GM21528 (cell line): Measurements from ENCODE around the gene PAQR9.
A peak's percentile ranks its signal among the peaks of the same experiment; 100 is the strongest.
"Not testable (repeated sequence)": the region's sequence is repeated elsewhere in the genome, so short reads cannot be mapped to it uniquely, and the experiment has no call there.

ENCODE experiments used
- ATAC-seq: cut with Tn5 transposase; IDR thresholded peaks from one replicate; pipeline ENCODE4 v1.9.1; 2021; ENCODE audit warnings: mild to moderate bottlenecking, moderate library complexity; ENCODE audit not compliant: unreplicated experiment, low FRiP score

PAQR9 gene, protein sequence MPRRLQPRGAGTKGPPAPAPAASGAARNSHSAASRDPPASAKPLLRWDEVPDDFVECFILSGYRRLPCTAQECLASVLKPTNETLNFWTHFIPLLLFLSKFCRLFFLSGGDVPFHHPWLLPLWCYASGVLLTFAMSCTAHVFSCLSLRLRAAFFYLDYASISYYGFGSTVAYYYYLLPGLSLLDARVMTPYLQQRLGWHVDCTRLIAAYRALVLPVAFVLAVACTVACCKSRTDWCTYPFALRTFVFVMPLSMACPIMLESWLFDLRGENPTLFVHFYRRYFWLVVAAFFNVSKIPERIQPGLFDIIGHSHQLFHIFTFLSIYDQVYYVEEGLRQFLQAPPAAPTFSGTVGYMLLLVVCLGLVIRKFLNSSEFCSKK

DNA sequence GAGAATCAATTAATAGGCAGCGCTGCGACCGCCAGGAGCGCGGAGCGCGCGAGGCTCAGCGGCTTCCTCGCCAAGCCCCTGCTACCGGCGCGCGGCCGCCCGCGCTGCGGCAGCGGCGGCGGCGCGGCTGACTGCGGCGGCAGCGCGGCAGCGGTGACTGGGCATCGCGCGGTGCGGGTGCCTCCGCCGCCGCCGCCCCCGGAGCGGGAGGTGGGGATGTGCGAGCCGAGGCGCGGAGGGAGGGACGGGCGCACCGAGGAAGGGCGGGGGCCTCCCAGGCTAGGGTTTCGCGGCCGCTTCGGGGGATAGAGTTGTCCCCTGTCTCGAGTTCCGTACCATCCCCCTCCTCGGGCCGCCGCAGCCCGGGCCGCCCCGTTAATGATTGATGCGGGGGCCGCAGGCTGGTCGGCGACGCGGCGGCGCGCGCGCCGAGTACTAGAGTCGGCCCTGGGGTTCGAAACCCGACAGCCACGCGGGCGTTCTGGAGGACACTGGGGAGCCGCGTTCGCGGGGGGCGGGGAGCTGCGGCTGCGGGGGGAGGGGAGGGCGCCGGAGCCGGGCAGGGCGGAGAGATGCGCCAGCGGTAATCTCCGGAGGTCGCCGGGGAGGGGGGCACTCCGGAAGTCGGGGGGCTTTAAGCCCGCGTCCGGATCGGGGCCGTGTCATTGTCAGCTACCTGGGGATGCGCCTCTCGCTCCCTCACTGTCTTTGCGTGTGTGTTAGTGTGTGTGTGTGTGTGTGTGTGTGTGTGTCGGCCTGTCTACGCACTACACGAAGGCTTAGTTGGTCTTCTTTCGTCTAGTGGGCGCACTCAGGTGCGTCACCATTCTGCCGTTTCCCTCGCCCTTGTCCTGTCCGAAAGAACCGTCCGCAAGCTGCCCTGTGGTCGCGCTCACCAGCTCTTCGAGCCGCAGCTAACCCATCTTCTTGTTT is at the start of gene PAQR9:
Gene PAQR9, minus strand, starts transcription at position 159 of the 933 bp plus-strand sequence. CDS start 338 bp downstream, outside the sequence.
- ATAC-seq: no peak

DNA sequence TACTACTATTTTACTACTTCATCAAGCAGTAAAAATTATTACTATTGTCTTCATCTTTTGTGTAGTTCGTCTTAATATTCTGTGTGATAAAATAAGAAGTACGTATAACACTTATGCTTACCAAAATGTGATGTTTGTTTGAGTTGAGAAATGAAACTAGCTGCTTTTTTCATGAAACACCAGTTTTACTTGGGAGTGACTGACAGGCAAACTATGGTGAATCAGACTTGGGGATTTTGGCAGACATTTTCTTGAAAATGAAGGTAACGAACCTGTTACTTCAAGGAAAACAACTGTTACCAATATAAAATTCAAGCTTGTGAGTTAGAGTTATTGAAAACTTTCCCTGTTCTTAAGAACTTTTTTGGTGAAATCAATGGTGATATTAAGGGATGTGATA is 48.2 kb upstream of the PAQR9 start:
- ATAC-seq: no peak

DNA sequence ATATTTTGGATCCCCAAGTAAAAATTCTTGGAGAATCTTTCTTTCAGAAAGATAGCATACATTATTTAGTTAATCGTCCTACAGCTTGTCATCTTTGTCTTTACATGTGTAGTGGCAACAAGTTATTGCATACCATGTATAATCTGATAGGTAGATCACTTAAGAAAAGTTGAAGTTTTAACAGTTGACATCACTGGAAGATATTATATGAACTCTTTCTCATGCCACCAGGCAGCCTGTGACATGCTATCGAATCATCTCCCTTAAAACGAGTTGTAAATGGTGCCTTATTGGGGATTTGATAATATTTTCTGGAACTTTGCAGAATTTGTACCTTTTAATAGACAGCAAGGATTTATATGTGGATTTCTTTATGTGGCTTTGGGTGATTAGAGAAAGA is 46.5 kb upstream of the PAQR9 start:
- no peak for ATAC-seq

DNA sequence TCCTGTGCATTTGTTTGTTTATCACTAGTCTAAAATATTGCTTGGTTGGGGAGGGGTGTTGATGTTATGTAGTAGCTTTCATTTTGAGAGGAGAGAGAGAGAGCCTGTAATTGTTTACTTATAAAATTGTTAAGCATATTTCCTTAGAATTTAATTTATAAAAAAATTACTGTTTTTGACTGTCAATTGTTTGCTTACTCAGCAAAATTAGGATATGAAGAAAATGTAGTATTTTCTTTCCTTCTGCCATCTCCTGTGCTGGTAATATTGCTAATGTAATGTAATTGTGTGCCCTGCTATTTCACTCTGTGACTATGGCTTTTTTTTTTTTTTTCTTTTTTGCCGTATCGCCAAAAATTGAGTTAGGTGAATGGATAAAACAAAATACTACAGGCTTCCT is 41.3 kb upstream of the PAQR9 start:
- no peak for ATAC-seq

DNA sequence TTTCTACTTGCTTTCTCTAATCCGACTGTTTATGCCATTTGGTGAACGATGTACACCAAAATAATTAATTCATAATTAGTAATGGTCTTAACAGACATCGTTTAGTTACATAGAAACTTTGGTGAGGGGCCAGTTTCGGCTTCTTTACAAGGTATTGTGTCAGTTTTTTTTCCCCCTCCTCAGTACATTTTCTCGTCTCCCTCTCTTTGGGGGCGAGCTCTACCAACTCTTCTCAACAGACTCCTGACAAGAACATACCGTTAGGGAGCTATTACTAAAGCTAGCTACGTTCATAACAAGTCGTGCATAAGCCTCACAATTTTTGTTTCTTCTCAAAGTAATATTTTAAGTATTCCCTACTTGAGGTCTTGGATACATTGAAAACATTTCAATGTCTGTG is 39.3 kb upstream of the PAQR9 start:
- no peak for ATAC-seq

DNA sequence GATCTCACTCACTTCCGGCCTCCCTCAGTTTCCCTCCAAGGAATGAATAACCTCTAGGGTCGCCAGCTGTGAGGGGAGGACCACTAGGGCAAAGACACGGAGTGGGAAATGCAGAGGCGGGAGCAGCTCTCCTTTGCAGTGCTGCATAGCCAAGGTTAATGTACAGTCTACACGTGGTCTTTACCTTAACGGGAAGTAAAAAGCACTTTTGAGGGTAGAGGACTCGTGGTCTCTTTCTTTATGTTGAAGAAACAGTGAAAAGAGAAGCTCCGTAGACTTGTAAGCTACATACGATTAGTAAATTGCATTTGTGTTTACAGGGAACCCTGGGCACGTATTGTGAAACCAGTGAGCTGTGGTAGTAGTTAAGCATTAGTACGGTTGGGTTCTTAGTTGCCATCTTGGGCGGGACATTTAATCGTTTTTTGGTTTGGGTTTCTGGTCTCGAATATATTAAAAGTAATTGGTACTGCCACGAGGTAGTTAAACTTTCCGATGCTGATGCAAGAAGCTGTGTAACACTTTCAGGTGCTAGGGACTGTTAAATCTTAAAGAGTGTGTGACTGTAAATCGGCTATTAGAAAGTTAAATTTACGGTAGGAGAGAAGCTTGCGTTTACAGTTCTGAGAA is 38.7 kb upstream of the PAQR9 start:
- ATAC-seq: peak; percentile 38

DNA sequence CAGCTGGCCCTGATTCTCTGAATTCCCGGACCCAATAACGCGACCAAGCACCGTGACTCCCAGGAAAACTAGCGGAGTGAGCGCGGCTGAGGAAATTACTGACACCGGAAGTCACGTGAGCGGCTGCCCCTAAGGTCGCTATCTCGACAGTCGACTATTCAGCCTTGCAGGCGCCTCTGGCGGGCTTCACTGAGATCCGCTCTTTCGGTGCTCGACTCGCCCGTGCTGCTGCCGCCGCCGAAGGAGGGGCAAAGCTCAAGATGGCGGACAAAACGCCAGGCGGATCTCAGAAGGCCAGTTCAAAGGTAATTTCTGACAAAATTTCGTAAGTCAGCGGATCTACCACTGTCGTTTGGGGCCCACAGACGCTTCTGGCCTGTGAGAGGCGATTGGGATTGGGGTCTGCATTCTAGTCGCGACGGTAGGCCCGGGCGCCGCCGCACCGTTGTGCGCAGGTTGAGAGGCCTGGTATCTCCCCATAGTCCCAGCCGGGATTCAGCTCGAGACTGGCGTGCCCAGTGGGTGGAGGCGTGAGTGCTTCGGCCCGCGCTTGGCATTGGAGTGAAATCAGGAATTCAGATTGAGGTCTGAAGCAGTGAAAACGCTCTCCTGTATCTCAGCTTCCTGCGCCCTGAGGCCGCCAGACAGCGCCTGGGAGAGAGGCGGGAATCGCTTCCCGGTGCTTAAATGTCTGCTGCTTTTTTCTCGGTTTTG is 38.1 kb upstream of the PAQR9 start, which contains the start of gene U2SURP:
Gene U2SURP, plus strand, starts transcription at position 202 of the 714 bp plus-strand sequence. Its CDS starts 59 bp downstream, at position 261.
- ATAC-seq: peak; percentile 91

DNA sequence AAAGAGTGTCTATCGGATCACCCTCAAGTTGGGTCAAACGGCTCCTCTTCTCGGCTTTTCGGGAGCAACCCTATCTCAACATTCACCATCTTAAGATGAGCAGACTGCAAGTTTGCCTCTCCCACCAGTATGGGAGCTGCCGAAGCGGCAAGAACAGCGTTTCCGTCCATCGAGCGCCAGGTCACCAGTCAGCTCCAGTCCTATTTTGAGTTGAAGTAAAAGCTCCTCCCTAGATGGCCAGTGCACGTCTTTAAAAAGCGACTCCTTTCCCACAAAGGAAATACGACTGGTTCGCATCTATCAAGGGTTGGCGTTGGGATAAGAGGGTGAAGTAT is 37.5 kb upstream of the PAQR9 start:
- ATAC-seq: peak; percentile 68

DNA sequence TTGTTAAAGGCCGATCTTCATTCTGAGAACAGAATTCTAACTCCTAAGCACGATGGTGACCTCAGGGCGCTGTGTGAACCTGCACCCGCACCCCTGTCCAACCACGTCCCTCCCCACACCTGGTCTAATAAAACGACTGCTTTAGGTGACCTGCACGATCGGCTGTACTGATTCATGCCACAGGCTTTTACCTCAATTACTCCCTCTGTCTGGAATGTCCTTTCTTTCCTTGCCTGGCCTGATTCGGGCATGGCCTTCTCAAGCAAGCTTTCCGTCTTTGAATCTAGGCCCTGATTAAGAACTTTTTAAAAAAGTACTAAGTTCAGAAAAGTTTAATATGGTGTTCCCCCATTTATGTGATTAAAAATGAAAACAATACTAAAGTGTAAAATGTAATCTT is 37.1 kb upstream of the PAQR9 start:
- no peak for ATAC-seq

DNA sequence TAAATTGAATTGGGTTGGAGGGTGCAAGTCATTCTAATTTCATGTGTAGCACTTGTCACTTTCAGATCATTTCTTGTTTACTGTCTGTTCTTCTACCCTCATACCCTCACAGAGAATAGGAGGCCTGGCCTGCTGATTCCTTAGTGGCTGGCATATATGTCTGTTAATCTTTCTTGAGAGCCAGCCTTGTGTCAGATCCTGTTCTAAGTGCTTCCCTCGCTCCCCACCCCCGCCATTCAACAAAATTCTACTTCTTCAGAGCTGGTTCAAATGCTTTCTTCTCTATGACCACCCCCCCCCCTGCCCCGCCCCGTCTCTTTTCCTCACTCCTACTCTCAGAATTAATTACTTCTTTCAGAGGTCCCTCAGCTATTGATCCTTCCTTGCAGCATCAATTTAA is 36.4 kb upstream of the PAQR9 start:
- ATAC-seq: no peak

DNA sequence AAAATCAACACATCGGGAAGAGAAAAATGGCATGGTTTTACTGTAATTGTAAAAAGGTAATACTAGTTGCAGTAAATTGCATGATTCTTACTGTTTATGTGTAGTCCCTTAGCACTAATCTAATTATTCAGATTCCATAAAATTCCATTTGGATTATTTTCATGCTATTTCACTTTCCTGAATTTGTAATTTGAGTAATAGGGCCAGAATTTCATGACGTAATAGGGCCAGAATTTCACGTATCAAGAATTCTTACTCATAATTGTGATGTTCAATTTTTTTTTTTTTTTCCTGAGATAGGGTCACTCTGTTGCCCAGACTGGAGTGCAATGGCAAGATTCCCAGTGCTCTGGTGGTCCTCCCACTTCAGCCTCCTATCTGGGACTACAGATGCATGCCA is 35.0 kb upstream of the PAQR9 start:
- no peak for ATAC-seq

DNA sequence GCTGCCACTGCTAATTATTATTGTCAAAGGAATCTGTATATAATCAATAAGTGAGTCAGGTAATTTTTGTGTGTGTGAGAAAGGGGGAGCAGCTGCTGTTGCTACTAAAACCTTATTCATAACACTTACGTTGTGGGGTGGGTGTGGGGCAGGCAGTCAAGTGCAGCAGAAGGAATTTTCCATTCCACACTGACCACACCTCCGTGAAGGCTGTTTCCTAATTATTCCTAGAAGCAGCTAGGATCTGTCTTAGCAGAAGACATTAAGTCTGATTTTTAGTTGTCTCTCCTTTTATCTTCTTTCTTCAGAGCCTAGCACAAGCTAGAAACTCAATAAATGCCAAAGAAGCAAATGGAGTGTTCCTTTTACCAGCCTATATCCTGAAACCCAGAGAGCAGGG is 33.9 kb upstream of the PAQR9 start:
- no peak for ATAC-seq

DNA sequence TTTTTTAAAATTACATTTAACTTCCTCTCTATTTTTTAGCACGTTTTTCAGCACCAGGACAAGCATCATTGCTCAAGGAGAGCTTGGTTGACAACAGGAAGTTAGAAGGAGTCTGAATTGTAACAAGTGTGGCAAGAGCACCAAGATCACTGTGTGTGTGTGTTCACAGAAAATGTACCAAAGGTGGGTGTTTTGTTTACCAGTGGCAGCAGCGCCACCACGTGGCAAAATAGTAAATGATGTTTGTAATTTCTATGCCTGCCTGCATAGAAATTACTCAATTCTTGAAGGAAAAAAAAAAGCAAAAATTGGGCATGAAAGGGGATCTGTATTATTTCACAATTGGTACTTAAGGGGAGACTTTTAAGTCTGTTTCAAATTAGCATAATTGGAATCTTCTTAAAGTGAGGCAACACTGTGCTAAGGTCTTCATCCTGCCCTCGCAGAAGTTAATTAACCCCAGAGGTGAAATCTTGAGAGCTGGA is 30.5 kb upstream of the PAQR9 start:
- peak; percentile 77 for ATAC-seq

DNA sequence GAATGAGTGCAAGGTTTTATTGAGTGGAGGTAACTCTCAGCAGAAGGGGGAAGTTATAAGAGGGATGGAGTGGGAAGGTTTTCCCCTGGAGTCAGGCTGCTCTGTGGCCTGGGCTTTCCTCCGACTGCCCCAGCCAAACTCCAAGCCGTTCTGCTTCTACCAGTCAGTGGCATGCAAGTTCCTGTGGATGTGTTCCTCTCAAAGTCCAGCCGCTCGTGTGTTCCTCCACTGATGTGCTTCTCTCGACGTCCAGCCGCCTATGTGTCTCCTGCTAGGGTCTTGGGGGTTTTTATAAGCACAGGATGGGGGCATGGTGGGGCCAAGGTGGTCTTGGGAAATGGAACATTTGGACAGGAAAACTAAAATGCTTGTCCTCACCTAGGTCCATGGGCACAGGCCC is 28.8 kb upstream of the PAQR9 start:
- no peak for ATAC-seq

DNA sequence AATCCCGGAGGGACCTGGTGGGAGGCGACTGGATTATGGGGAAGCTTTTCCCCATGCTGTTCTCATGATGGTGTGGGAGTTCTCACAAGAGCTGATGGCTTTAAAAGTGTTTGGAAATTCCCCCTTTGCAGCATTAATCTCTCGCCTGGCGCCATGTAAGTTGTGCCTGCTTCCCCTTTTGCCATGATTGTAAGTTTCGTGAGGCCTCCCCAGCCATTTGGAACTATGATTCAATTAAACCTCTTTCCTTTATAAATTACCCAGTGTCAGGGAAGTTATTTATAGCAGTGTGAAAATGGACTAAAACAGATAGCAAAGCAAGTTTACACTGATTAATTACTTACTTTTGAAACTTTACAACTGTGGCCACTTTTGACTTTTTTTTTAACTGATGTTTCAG is 27.2 kb upstream of the PAQR9 start:
- no peak for ATAC-seq

DNA sequence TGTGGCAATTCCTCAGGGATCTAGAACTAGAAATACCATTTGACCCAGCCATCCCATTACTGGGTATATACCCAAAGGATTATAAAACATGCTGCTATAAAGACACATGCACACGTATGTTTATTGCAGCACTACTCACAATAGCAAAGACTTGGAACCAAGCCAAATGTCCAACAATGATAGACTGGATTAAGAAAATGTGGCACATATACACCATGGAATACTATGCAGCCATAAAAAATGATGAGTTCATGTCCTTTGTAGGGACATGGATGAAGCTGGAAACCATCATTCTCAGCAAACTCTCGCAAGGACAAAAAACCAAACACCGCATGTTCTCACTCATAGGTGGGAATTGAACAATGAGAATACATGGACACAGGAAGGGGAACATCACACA is 25.4 kb upstream of the PAQR9 start:
- not testable (repeated sequence) for ATAC-seq

DNA sequence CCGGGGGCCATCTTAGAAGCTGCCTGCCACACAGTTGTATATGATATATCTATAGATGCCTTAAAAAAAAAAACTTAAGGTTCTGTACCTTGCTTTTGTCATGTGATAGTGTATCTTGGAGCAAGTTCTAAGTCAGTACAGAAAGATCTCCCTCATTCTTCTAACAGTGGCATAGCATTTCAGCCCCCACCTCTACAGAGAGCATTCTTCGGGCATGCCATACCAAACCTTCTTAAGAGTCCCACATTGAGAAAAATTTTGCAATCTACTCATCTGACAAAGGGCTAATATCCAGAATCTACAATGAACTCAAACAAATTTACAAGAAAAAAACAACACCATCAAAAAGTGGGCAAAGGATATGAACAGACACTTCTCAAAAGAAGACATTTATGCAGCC is 24.7 kb upstream of the PAQR9 start:
- not testable (repeated sequence) for ATAC-seq

DNA sequence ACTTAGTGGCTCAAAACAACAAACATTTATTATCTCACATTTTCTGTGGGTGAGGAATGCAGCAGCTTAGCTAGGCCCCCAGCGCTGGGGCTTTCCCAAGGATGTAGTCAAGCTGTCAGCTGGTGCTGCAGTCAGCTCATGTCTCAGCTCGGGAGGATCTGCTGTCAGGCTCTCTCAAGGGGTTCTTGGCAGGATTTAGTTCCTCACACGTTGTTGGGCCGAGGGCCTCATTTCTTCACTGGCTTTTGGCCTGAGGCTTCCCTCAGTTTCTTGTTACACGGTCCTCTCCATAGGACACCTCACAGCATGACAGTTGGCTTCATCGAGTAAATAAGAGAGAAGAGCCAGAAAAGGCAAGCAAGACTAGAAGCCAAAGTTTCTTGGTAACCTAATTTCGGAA is 24.2 kb upstream of the PAQR9 start:
- ATAC-seq: no peak

DNA sequence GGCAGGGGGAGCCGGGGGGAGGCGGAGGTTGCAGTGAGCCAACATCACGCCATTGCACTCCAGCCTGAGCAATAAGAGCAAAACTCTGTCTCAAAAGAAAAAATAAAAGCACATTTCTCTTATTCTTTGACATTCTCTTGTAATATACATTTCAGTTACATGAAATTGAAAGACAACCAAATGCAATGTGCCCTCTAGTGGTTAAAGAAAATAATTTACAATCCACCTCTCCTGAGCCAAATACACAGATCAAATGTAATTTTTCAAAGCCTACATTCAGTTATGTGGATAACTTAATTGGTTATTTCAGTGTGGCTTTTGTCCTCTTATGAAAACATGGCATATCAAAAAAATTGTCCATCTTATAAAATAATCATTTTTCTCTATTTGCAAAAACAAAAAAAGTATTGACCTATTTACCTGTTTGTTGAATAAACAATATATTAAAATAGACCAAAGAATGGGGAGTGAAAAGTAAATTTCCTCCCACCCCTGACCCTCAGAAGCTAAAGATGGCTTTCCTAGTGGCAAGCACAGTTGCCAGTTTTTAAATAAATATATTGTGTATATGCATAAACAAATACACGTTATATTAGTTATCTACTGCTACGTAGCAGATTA is 23.7 kb upstream of the PAQR9 start:
- ATAC-seq: no peak

DNA sequence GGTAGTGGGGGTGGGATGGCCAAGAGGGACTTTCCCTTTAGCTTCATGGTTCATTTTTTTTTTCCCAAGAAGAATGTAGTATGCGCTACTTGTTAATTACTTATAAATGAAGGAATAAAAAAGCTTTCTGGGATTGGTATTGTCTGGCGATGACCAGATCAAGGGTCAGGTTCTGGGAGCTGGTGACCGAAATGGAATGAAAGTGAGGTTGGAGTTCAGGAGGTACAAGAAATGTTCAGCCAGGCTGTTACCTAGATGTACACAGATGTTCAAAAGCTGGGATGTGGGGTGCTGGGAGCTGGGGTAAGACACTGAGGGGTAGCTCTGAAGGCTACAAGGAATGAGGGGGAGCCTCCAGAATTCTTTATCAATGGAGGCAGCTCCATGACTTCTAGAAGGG is 20.8 kb upstream of the PAQR9 start:
- ATAC-seq: no peak
